ENCODE measurements around the gene TIFAB. TPM values are rescaled to one million over a fixed set of nuclear protein-coding genes. Genes with fewer than 3 reads are reported as not detected.
A peak's percentile ranks its signal among the peaks of the same experiment; 100 is the strongest.

The TIFAB gene
- total RNA-seq, 4 donors from 2014 or later = not detected

GRCh38 chr5:135444360-135444759 is 7.8 kb downstream of the TIFAB start:
- TF ChIP-seq EP300 (IDR thresholded peaks at IDR 0.05) (no peak), CTCF (IDR thresholded peaks at IDR 0.05) (no peak), POLR2A (IDR thresholded peaks at IDR 0.05) (no peak)
- H3K4me3 ChIP-seq = no peak overlapping the region
- no peaks in the 10 kb centered on the region for H3K9me3 ChIP-seq
- H3K36me3 ChIP-seq = no peaks in the 10 kb centered on the region
- 66 to 78% methylated on average over 13 of the region's 13 CpGs for WGBS, 2 donors
- H3K27ac ChIP-seq = no peak overlapping the region
- no peak for DNase-seq (ENCODE audit: low spot score in 2 of 2)
- H3K27me3 ChIP-seq = no peaks in the 10 kb centered on the region
- H3K4me1 ChIP-seq = peaks cover 0 to 36% (median 5%) of the 10 kb centered on the region in 4 donors

- 39 to 51% methylated on average over 6 of the region's 6 CpGs for WGBS, 2 donors
- Histone ChIP-seq H3K4me3 (no peak overlapping the region), H3K27me3 (no peaks in the 10 kb centered on the region), H3K36me3 (no peaks in the 10 kb centered on the region), H3K4me1 (peaks cover 0 to 46% (median 6%) of the 10 kb centered on the region in 4 donors), H3K27ac (peak overlapping the region in 1 of 4 donors; percentile 22), H3K9me3 (no peaks in the 10 kb centered on the region)
- DNase-seq (ENCODE audit: low spot score in 2 of 2) = no peak
- no peak for TF ChIP-seq EP300 (IDR thresholded peaks at IDR 0.05)
- TF ChIP-seq CTCF (IDR thresholded peaks at IDR 0.05) = no peak
- TF ChIP-seq POLR2A (IDR thresholded peaks at IDR 0.05) = no peak
Measured at GRCh38 chr5:135443161-135443960, 8.8 kb downstream of the TIFAB start.

GRCh38 chr5:135442431-135443160 is 9.6 kb downstream of the TIFAB start:
- 60 to 69% methylated on average over 8 of the region's 8 CpGs for WGBS, 2 donors
- TF ChIP-seq CTCF (IDR thresholded peaks at IDR 0.05) = no peak
- TF ChIP-seq POLR2A (IDR thresholded peaks at IDR 0.05) = no peak
- TF ChIP-seq EP300 (IDR thresholded peaks at IDR 0.05) = no peak
- no peaks in the 10 kb centered on the region for H3K9me3 ChIP-seq
- H3K4me1 ChIP-seq = peaks cover 0 to 52% (median 6%) of the 10 kb centered on the region in 4 donors
- no peaks in the 10 kb centered on the region for H3K27me3 ChIP-seq
- no peak overlapping the region for H3K27ac ChIP-seq
- no peaks in the 10 kb centered on the region for H3K36me3 ChIP-seq
- DNase-seq (ENCODE audit: low spot score in 2 of 2) = no peak
- H3K4me3 ChIP-seq = no peak overlapping the region

GRCh38 chr5:135441919-135442318 is 10.2 kb downstream of the TIFAB start:
- peaks cover 0 to 52% (median 7%) of the 10 kb centered on the region in 4 donors for H3K4me1 ChIP-seq
- 77 to 86% methylated on average over 4 of the region's 4 CpGs for WGBS, 2 donors
- H3K4me3 ChIP-seq = no peak overlapping the region
- H3K36me3 ChIP-seq = no peaks in the 10 kb centered on the region
- TF ChIP-seq POLR2A (IDR thresholded peaks at IDR 0.05) (no peak), EP300 (IDR thresholded peaks at IDR 0.05) (no peak), CTCF (IDR thresholded peaks at IDR 0.05) (no peak)
- DNase-seq (ENCODE audit: low spot score in 2 of 2) = no peak
- no peaks in the 10 kb centered on the region for H3K27me3 ChIP-seq
- no peaks in the 10 kb centered on the region for H3K9me3 ChIP-seq
- H3K27ac ChIP-seq = peak overlapping the region in 2 of 4 donors; percentile 36 to 45

- Histone ChIP-seq H3K4me3 (no peak overlapping the region), H3K27ac (peak overlapping the region in 1 of 4 donors; percentile 45), H3K9me3 (no peaks in the 10 kb centered on the region), H3K27me3 (no peaks in the 10 kb centered on the region), H3K4me1 (peaks cover 0 to 52% (median 9%) of the 10 kb centered on the region in 4 donors), H3K36me3 (no peaks in the 10 kb centered on the region)
- TF ChIP-seq POLR2A (IDR thresholded peaks at IDR 0.05) = no peak
- TF ChIP-seq EP300 (IDR thresholded peaks at IDR 0.05) = no peak
- TF ChIP-seq CTCF (IDR thresholded peaks at IDR 0.05) = no peak
- DNase-seq (ENCODE audit: low spot score in 2 of 2) = no peak
- 28 to 42% methylated on average over 11 of the region's 11 CpGs for WGBS, 2 donors
Measured at GRCh38 chr5:135441350-135441831, 10.8 kb downstream of the TIFAB start.
